B cell (primary cell): ENCODE measurements around the gene SNX32.

Experiments
- EZH2 ChIP-seq: IDR thresholded peaks from 2 replicates; pipeline ENCODE4 v1.6.1; 2012; ENCODE audit warnings: borderline replicate concordance, low read depth, mild to moderate bottlenecking, moderate library complexity, low read length; ENCODE audit not compliant: insufficient read depth, poor library complexity, severe bottlenecking
- TF ChIP-seq, protein P1 (sequence below): fragments of 200-600 bp; IDR thresholded peaks from one replicate; pipeline ENCODE4 v1.8.0; 2022; ENCODE audit warnings: antibody characterized with exemption, mild to moderate bottlenecking

DNA sequence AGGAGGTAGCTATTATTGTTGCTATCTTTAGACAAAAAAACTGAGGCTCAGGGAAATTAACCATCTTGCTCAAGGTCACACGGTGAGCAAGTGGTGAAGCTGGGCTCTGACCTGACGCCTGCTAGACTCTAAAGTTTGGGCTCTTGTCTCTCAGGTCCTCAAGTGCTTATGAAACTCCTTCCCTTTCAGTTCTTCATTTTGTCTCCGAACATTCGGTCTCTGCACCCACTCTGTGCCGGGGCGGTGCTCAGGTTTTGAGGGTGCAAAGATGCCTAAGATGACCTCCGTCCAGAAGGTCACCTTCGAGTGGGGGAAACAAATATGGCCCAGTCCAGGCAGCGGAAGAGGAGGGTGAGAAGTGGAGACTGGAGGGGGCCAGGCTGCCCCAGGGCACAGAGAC is 30.9 kb upstream of the SNX32 start:
- TF ChIP-seq, protein P1, sequence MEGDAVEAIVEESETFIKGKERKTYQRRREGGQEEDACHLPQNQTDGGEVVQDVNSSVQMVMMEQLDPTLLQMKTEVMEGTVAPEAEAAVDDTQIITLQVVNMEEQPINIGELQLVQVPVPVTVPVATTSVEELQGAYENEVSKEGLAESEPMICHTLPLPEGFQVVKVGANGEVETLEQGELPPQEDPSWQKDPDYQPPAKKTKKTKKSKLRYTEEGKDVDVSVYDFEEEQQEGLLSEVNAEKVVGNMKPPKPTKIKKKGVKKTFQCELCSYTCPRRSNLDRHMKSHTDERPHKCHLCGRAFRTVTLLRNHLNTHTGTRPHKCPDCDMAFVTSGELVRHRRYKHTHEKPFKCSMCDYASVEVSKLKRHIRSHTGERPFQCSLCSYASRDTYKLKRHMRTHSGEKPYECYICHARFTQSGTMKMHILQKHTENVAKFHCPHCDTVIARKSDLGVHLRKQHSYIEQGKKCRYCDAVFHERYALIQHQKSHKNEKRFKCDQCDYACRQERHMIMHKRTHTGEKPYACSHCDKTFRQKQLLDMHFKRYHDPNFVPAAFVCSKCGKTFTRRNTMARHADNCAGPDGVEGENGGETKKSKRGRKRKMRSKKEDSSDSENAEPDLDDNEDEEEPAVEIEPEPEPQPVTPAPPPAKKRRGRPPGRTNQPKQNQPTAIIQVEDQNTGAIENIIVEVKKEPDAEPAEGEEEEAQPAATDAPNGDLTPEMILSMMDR = no peak
- no peak for TF ChIP-seq EZH2
